ENCODE results near the gene PCYOX1L.

PCYOX1L gene

GRCh38 chr5:149367972-149368645 is 10.3 kb downstream of the PCYOX1L start:
- no peak for DNase-seq (ENCODE audit: low spot score)

GRCh38 chr5:149370878-149371277 is 13.0 kb downstream of the PCYOX1L start:
- no peak for DNase-seq (ENCODE audit: low spot score)

GRCh38 chr5:149371296-149371962 is 13.6 kb downstream of the PCYOX1L start:
- DNase-seq (ENCODE audit: low spot score): peak; percentile 75

- DNase-seq (ENCODE audit: low spot score): no peak
Observed at GRCh38 chr5:149372076-149372795, 14.4 kb downstream of the PCYOX1L start.

DNA sequence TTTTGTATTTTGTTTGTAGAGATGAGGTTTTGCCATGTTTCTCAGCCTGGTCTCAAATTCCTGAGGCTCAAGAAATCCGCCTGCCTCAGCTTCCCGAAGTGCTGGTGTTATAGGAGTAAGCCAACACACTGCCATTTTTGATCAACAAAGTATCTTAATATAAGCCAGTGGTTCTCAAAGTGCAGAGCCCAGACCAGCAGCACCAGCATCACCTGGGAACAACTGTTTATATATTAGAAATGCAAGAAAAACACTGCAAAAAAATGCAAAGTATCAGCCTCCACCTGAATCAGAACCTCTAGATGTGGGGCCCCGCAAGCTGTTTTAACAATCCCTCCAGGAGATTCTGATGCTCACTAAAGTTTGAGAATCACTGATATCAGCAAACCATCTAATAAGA is 15.1 kb downstream of the PCYOX1L start:
- DNase-seq (ENCODE audit: low spot score): no peak

GRCh38 chr5:149374303-149374702 is 16.5 kb downstream of the PCYOX1L start:
- no peak for DNase-seq (ENCODE audit: low spot score)

GRCh38 chr5:149374801-149375200 is 17.0 kb downstream of the PCYOX1L start:
- DNase-seq (ENCODE audit: low spot score): no peak

DNA sequence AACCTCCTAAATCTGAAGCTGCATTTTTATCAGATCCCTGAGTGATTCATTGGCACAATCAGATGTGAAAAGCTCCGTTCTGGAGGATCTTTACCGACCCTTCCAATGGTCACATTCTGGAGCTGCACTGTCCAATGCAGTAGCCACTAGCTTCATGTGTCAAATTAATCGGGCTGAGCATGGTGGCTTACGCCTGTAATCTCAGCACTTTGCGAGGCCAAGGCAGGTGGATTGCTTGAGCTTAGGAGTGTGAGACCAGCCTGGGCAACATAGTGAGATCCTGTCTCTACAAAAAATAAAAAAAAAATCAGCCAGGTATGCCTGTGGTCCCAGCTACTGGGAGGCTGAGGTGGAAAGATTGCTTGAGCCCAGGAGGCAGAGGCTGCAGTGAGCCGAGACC is 17.6 kb downstream of the PCYOX1L start:
- DNase-seq (ENCODE audit: low spot score): no peak

- no peak for DNase-seq (ENCODE audit: low spot score)
Observed at GRCh38 chr5:149376104-149376503, 18.3 kb downstream of the PCYOX1L start.

DNA sequence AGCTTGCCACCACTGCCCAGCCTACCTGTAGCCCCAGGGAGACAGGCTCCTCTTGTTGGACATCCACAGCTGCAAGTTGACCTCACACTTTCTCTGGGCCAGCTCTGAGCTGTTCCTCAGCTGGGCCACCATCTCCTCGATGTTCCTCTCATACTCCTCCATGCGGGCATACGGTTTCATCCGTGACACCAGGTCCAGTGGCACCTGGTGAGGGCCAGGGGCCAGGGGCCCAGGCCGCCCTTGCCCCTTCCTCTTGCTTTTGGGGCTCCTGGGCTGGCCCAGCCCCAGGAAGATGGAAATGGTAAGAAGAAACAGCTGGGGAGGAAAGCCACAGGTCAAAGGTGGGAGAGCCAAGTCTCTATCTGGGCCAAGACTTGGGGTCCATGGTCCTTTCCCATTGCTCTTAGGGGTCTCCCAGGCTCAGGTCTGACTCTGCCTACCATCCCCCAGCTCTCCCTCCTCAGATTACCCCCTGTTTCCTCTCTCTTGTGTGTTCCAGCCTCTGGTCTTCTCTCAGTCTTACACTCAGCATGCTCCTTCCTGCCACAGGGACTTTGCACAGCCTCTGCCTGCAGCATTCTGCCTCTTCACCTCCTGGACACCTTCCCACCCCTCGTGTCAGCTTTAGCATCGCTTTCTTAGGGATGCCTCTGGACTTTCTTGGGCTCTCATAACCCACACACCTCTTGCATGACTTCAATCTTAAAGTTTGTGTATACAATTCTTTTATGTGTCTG is 19.0 kb downstream of the PCYOX1L start:
- no peak for DNase-seq (ENCODE audit: low spot score)

- DNase-seq (ENCODE audit: low spot score): no peak
Observed at GRCh38 chr5:149378241-149378820, 20.5 kb downstream of the PCYOX1L start.

- DNase-seq (ENCODE audit: low spot score): no peak
Observed at GRCh38 chr5:149379177-149379761, 21.4 kb downstream of the PCYOX1L start, which contains the start of gene IL17B. IL17B (minus strand) TSS chr5:149379292; CDS start chr5:149379225, 67 bp downstream.

GRCh38 chr5:149379818-149380374 is 22.1 kb downstream of the PCYOX1L start:
- no peak for DNase-seq (ENCODE audit: low spot score)

GRCh38 chr5:149380466-149381121 is 22.7 kb downstream of the PCYOX1L start:
- peak; percentile 59 for DNase-seq (ENCODE audit: low spot score)

DNA sequence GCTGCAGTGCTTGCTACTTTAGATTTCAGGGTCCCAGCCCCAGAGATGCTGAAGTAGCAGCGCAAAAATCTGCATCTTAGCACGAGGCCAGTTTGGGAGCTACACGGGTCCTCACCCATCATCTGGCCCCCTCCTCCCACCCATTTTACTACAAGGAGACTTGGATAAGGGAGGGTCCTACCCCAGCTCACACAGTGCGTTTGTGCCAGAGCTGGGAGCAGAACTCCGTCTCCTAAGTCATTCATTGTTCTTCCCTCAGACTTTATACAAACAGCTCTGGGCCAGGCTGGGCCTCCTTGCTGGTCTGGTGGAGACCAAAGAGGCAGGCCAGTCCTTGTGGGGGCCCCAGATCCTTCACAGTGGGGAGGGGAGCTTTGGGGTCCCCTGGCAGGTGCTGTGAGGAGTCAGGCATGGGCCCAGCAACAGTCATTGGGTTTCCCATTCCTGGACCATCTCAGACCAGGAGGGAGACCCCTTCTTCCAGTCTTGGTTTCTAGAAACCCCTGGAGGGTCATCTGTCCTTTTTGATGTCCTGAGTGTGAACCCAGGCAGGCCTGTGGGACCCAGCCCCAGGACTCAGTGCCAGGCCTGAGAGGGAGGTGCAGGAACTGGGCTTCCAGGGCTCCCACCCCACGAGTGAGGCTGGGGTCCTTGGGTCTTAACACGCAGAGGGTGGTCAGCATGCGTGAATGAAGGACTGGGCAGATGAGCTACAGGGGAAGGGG is 23.6 kb downstream of the PCYOX1L start:
- no peak for DNase-seq (ENCODE audit: low spot score)

DNA sequence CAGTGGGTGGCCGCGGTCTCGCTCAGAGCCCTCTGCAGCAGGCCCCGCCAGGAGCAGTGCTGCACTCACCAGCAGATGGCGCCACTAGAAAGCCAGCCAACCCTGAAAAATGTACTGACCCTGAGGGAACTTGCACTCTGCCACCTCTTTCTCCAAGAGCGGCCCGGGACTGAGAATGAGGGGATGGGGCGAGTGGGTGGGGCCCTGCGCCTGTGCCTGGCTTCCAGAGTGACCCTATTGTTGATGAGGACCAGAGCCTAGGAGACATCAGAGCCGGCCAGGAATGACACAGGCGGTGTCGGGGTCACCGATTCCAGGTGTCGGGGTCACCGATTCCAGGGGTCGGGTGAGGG is 24.1 kb downstream of the PCYOX1L start:
- DNase-seq (ENCODE audit: low spot score): peak; percentile 93

- DNase-seq (ENCODE audit: low spot score): no peak
Observed at GRCh38 chr5:149382517-149383220, 24.8 kb downstream of the PCYOX1L start.

GRCh38 chr5:149383399-149383798 is 25.6 kb downstream of the PCYOX1L start:
- no peak for DNase-seq (ENCODE audit: low spot score)

GRCh38 chr5:149386166-149386565 is 28.3 kb downstream of the PCYOX1L start:
- no peak for DNase-seq (ENCODE audit: low spot score)
